ENCODE data around the gene DHRS7.

DHRS7 gene

GRCh38 chr14:60097974-60098373, 67.2 kb downstream of the DHRS7 start:
- no peaks in the 10 kb centered on the region for H3K9me3 ChIP-seq (ENCODE audit: severe bottlenecking)
- no peak overlapping the region for H3K27ac ChIP-seq
- no peak for DNase-seq
- TF ChIP-seq CTCF (IDR thresholded peaks at IDR 0.05; ENCODE audit: low read depth, low read length): no peak
- H3K36me3 ChIP-seq: peaks cover 25% of the 10 kb centered on the region
- no peaks in the 10 kb centered on the region for H3K27me3 ChIP-seq (ENCODE audit: insufficient read depth, low read depth, severe bottlenecking)
- H3K4me3 ChIP-seq (ENCODE audit: low read depth, low read length): no peak overlapping the region

DNA sequence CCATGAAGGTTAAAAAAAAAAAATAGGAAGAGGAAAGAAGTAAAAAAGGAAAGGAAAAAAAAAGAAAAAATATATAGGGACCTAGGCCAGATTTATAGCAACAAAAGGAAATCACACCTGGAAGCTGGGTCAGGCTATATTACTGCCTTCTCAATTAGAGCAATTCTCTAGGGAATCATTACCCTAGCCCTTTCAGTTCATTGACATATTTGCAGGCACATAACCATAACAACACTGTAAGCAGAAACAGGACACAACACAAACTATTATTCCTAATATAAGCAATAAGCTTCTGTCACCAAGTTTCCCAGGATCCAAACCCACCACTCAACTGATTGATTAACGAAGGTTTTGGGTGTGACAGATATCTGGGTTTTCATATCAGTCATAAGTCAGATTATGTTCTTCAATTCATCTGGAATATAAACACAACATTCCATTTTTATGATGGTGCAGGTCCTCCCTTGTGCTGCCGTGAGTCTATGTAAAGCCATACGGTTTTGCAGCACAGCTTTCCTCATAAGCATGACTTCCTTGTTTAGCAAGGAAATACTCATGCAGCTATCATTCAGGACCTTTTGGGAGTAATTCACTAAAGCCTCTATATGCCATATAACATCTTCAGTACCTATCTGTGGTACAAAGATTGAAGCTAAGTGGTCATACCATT, 69.3 kb downstream of the DHRS7 start:
- Histone ChIP-seq H3K27ac (no peak overlapping the region), H3K4me3 (ENCODE audit: low read depth, low read length) (no peak overlapping the region), H3K27me3 (ENCODE audit: insufficient read depth, low read depth, severe bottlenecking) (no peaks in the 10 kb centered on the region), H3K36me3 (peaks cover 25% of the 10 kb centered on the region), H3K9me3 (ENCODE audit: severe bottlenecking) (no peaks in the 10 kb centered on the region)
- no peak for DNase-seq
- no peak for TF ChIP-seq CTCF (IDR thresholded peaks at IDR 0.05; ENCODE audit: low read depth, low read length)

DNA sequence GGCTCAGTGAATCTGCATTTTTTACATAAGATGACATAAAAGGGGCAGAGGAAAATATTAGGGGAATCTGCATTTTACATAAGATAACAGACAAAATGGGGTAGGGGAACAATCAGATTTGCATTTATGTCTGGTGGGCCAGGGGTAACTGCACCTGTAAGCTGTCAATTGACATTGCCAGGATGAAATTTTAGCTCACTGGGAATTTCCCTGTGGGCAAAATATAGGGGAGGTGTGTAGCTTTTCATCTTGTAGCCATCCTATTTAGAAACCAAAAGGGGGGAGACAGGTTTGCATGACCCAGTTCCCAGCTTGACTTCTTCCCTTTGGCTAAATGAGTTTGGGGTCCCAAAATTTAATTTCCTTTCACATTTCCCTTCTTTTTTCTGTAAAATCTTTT, 70.0 kb downstream of the DHRS7 start:
- H3K9me3 ChIP-seq (ENCODE audit: severe bottlenecking): no peaks in the 10 kb centered on the region
- DNase-seq: no peak
- H3K4me3 ChIP-seq (ENCODE audit: low read depth, low read length): no peak overlapping the region
- peaks cover 25% of the 10 kb centered on the region for H3K36me3 ChIP-seq
- no peak overlapping the region for H3K27ac ChIP-seq
- no peaks in the 10 kb centered on the region for H3K27me3 ChIP-seq (ENCODE audit: insufficient read depth, low read depth, severe bottlenecking)
- no peak for TF ChIP-seq CTCF (IDR thresholded peaks at IDR 0.05; ENCODE audit: low read depth, low read length)

- peaks cover 19% of the 10 kb centered on the region for H3K36me3 ChIP-seq
- no peak overlapping the region for H3K4me3 ChIP-seq (ENCODE audit: low read depth, low read length)
- H3K27ac ChIP-seq: no peak overlapping the region
- no peak for DNase-seq
- no peak for TF ChIP-seq CTCF (IDR thresholded peaks at IDR 0.05; ENCODE audit: low read depth, low read length)
- H3K9me3 ChIP-seq (ENCODE audit: severe bottlenecking): no peaks in the 10 kb centered on the region
- no peaks in the 10 kb centered on the region for H3K27me3 ChIP-seq (ENCODE audit: insufficient read depth, low read depth, severe bottlenecking)
These were observed 70.8 kb downstream of the DHRS7 start for GRCh38 chr14:60094306-60094897.
